ENCODE data around the gene GNL1.
"Not testable (repeated sequence)": the region's sequence is repeated elsewhere in the genome, so short reads cannot be mapped to it uniquely, and the experiment has no call there.

GNL1 gene

DNA sequence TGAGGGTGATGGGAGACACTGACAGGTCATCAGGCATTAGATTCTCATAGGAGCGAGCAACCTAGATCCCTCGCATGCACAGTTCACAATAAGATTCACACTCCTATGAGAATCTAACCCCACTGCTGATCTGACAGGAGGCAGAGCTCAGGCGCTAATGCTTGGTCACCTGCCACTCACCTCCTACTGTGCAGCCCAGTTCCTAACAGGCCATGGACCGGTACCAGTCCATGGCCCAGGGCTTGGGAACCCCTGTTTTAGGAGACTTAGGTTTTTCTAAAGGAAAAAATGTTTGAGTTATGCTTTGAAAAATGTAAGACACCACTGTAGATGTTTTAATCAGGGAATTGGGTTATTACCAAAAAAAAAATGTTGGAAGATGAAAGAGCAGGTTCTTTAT lies 60.3 kb downstream of the GNL1 start:
- DNase-seq (ENCODE audit: low read depth in 3 of 3), result no peak

GRCh38 chr6:30495060-30495459 lies 61.2 kb downstream of the GNL1 start:
- DNase-seq (ENCODE audit: low read depth in 3 of 3), result not testable (repeated sequence)

GRCh38 chr6:30494291-30494861 lies 61.9 kb downstream of the GNL1 start:
- DNase-seq (ENCODE audit: low read depth in 3 of 3), result no peak

DNA sequence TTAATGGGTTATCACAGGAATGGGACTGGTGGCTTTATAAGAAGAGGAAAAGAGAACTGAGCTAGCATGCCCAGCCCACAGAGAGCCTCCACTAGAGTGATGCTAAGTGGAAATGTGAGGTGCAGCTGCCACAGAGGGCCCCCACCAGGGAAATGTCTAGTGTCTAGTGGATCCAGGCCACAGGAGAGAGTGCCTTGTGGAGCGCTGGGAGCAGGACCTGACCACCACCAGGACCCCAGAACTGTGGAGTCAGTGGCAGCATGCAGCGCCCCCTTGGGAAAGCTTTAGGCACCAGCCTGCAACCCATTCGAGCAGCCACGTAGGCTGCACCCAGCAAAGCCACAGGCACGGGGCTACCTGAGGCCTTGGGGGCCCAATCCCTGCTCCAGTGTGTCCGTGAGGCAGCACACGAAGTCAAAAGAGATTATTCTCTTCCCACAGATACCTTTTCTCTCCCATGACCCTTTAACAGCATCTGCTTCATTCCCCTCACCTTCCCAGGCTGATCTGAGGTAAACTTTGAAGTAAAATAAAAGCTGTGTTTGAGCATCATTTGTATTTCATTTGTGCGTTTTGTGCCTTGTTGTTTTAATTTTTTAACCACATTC lies 62.5 kb downstream of the GNL1 start:
- no peak for DNase-seq (ENCODE audit: low read depth in 3 of 3)

- no peak for DNase-seq (ENCODE audit: low read depth in 3 of 3)
Observed at GRCh38 chr6:30491991-30492952, 64.0 kb downstream of the GNL1 start.

All from stimulated activated CD4-positive, alpha-beta T cell treated with anti-CD3 and anti-CD28 coated beads, TNF-alpha, amount 100 ng/mL, for 24 hours (primary cell).